ENCODE results near the gene FBLN1. TPM values are rescaled to one million over a fixed set of nuclear protein-coding genes. Genes with fewer than 3 reads are reported as not detected.
"Not testable (repeated sequence)": the region's sequence is repeated elsewhere in the genome, so short reads cannot be mapped to it uniquely, and the experiment has no call there.

FBLN1 gene
- total and polyA plus RNA-seq, 9 donors = 62.7 to 394 (median 189) TPM

DNA sequence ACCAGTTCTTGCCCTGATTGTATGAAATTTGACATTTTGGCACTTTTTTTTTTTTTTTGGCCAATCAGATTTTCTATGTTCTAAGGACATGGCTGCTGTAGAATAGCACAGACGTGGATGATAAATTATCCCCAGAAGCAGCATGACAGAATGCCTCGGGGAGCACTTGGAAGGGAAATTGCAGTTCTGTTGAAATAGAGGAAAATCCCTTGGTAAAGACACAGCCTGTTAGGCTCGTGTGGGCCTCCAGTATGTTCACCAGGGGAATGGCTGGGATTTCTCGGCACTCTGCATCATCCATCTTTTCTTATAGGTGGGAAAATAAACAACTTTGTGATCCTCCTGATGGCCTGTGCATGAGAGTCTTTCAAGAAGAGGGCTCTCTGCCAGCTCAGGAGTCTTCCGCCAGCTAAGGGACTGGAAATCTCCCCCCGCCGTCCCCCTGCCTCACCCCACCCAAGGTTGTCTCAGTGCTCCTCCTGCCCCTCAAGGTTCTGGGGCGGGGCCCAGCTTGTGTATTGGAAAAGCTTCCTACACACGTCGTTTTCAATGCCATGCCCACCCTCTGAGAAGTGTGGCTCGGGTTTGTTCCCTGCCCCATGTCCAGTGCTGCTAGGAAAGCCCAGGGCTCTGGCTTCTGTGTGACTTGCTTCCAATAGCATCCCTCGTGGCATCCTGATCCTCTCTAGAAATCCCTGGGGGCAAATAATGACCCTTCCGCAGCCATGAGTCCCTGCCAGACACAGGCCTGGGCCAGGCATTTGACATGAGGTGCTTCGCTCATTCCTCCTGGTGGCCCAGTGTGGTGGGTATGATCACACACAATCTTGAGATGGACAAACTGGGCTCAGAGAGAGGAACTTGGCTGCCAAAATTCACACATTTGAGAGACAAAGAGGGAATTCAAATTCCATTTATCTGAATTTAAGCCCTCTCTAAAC is 98.4 kb downstream of the FBLN1 start:
- no peak overlapping the region for H3K4me3 ChIP-seq
- no peak for TF ChIP-seq POLR2A (IDR thresholded peaks at IDR 0.05)
- DNase-seq = no peak
- 82 to 83% (median 83%) methylated on average over 14 of the region's 14 CpGs for WGBS, 3 donors
- intact Hi-C loops (cut with DNase I) = no loop called here
- H3K27me3 ChIP-seq = no peaks in the 10 kb centered on the region
- no peaks in the 10 kb centered on the region for H3K36me3 ChIP-seq
- no peaks in the 10 kb centered on the region for H3K4me1 ChIP-seq (ENCODE audit: insufficient read depth)
- H3K27ac ChIP-seq = no peak overlapping the region
- H3K9me3 ChIP-seq = no peaks in the 10 kb centered on the region

DNA sequence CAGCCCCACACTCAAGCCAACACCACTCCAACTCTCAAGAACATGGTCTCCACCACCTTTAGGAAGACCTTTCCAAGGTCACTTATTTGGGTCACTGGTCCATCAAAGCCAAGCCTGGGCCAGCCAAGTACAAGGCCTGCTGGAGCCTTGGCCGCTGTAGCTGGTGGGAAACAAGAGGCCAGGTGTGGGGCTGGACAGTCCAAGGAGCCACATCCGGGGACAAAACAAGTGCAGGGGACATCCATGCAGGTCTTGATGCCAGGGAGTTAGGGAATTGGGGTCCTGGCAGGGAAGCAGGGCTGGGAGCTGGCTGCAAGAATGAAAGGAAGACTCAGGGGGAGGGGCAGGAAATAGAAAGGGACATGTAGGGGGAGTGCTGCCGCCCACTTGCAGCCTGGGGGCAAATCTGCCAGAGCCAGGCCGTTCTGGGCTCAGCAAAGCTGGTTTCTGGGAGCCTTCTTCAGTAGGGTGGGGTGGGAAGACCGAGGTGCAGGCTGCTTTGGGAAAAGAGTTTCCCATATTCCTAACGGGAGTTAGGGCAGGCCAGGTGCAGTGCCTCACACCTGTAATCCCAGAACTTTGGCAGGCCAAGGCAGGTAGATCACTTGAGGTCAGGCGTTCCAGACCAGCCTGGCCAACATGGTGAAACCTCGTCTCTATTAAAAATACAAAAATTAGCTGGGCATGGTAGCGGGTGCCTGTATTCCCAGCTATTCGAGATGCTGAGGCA is 99.5 kb downstream of the FBLN1 start:
- TF ChIP-seq, protein P1, sequence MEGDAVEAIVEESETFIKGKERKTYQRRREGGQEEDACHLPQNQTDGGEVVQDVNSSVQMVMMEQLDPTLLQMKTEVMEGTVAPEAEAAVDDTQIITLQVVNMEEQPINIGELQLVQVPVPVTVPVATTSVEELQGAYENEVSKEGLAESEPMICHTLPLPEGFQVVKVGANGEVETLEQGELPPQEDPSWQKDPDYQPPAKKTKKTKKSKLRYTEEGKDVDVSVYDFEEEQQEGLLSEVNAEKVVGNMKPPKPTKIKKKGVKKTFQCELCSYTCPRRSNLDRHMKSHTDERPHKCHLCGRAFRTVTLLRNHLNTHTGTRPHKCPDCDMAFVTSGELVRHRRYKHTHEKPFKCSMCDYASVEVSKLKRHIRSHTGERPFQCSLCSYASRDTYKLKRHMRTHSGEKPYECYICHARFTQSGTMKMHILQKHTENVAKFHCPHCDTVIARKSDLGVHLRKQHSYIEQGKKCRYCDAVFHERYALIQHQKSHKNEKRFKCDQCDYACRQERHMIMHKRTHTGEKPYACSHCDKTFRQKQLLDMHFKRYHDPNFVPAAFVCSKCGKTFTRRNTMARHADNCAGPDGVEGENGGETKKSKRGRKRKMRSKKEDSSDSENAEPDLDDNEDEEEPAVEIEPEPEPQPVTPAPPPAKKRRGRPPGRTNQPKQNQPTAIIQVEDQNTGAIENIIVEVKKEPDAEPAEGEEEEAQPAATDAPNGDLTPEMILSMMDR (IDR thresholded peaks at IDR 0.05) = no peak
- TF ChIP-seq EP300 (IDR thresholded peaks at IDR 0.05) (no peak), POLR2A (IDR thresholded peaks at IDR 0.05) (no peak)
- Histone ChIP-seq H3K36me3 (no peaks in the 10 kb centered on the region), H3K27me3 (no peaks in the 10 kb centered on the region), H3K4me3 (no peak overlapping the region), H3K9me3 (no peaks in the 10 kb centered on the region), H3K27ac (no peak overlapping the region), H3K4me1 (ENCODE audit: insufficient read depth) (no peaks in the 10 kb centered on the region)
- 89 to 96% (median 92%) methylated on average over 10 of the region's 10 CpGs for WGBS, 3 donors
- intact Hi-C loops (cut with DNase I) = no loop called here
- DNase-seq = no peak

DNA sequence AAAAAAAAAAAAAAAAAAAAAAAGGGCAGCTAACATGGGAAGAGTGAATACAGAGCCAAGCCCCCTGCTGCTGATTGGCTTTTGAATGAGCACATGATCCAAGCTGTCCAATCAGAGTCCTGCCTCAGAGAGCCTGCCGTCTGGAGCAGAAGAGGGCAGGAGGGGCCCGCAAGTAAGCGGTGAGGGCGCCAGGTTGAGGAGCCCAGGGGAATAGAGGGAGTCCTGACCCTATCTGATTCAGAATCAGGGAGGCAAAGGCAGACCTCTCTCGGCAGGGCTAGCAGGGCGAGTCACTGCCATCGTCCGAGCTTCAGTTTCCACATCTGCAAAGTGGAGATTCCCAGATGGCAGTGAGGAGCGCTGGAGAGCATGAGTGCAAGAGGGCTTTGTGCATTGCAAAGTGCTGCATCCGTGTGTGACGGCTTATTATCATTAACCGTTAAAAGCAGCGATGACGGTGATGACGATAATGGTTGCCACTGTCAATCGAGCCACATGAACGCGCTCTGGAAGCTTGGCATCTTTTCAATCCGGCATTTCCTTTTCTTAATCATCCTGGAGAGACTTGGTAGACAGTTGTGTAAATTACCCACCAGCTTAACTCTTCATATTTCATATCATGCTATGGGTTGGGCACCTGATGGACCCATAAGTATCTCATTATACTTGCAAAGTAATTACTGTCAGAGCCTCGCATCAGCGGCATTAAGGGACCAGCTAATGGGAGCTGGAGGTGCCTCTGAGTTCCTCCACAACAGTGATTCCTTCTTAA is 100.3 kb downstream of the FBLN1 start:
- TF ChIP-seq, protein P1 (IDR thresholded peaks at IDR 0.05) = no peak
- WGBS, 3 donors = 81 to 91% (median 87%) methylated on average over 21 of the region's 21 CpGs
- H3K36me3 ChIP-seq = no peaks in the 10 kb centered on the region
- H3K4me3 ChIP-seq = no peak overlapping the region
- H3K27ac ChIP-seq = no peak overlapping the region
- H3K27me3 ChIP-seq = no peaks in the 10 kb centered on the region
- no peak for DNase-seq
- no peaks in the 10 kb centered on the region for H3K4me1 ChIP-seq (ENCODE audit: insufficient read depth)
- intact Hi-C loops (cut with DNase I) = no loop called here
- H3K9me3 ChIP-seq = no peaks in the 10 kb centered on the region

DNA sequence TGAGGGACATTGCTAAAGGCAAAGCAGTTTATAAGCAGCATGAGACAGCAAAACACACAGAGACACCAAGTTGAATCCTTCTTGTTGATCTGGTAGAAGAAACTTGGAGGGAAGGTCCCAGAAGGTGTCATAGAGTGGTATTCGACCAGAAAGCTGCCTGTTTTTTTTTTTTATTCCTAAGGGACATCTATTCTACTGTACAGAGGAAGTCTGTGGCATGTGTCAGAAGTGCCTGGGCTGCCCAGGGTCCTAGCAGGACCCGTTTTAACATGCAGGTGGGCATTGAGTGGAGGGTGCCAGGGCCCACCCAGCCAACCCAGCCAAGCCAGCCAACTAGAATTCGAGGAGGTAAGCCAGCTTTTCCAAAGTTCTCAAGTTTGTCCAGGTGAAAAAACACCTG is 100.9 kb downstream of the FBLN1 start:
- WGBS, 3 donors = 54 to 63% (median 59%) methylated on average over 3 of the region's 3 CpGs

DNA sequence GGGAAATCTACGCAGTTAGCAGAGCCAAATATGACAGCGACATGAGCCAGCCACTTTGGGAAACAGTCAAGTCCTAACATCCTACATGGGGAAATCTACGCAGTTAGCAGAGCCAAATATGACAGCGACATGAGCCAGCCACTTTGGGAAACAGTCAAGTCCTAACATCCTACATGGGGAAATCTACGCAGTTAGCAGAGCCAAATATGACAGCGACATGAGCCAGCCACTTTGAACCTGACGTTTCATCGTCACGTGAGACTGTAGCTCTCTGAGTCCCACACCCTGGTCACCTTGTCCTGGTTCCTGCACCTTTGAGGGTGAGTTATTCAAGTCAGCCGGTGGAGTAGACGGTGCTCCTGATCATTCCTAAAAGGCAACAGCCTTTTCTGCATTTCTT is 105.4 kb downstream of the FBLN1 start:
- H3K4me3 ChIP-seq; intact Hi-C loops (cut with DNase I); DNase-seq; H3K4me1 ChIP-seq (ENCODE audit: insufficient read depth); H3K36me3 ChIP-seq; H3K9me3 ChIP-seq; H3K27ac ChIP-seq; H3K27me3 ChIP-seq: not testable (repeated sequence)
- WGBS, 3 donors = 77 to 91% (median 82%) methylated on average over 11 of the region's 11 CpGs

More for the DNA sequence above, 100.9 kb downstream of the FBLN1 start:
- intact Hi-C loops (cut with DNase I) = no loop called here
- Histone ChIP-seq H3K36me3 (no peaks in the 10 kb centered on the region), H3K27me3 (no peaks in the 10 kb centered on the region), H3K27ac (no peak overlapping the region), H3K9me3 (no peaks in the 10 kb centered on the region), H3K4me1 (ENCODE audit: insufficient read depth) (no peaks in the 10 kb centered on the region), H3K4me3 (no peak overlapping the region)
- DNase-seq = no peak
- TF ChIP-seq EP300 (IDR thresholded peaks at IDR 0.05) (no peak), POLR2A (IDR thresholded peaks at IDR 0.05) (no peak)
- TF ChIP-seq, protein P1 (IDR thresholded peaks at IDR 0.05) = no peak
